NCI-H2196 treated with DMSO at 0.1 percent for 48 hours (cell line): ENCODE results near the gene NFIX.

Source experiments
- DNase-seq: peaks from one replicate; lab custom pipeline; 2025; ENCODE audit not compliant: unreplicated experiment; lab: John Stamatoyannopoulos, UW

The NFIX gene

GRCh38 chr19:13121551-13122274 lies 126.4 kb downstream of the NFIX start:
- DNase-seq: no peak

DNA sequence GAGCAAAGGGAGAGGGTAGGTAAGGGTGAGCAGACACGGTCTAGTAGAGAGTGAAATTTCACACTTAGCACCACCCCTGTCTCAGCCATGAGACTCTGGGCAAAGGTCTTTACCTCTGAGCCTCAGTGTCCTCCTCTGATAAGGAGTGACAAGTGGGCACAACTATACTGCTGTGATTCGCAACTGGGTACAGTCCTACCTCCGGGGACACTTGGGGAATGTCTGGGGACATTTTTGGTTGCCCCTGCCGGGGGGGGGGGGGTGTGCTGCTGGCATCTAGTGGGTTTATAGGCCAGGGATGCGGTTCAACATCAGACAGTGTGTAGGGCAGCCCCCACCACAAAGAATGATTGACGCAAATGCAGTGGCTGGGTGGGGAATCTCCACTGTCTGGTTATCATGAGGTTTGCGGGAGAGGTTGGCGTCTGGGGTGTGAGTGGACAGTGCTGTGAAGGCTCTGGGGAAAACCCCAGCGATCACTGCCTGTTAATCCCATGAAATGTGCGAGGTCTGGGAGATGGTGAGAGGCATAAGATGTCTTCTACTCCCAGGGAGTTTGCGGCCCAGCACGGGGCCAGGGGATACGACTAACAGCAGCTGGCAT lies 127.1 kb downstream of the NFIX start:
- no peak for DNase-seq

- DNase-seq: no peak
These were observed 128.0 kb downstream of the NFIX start for GRCh38 chr19:13122980-13123957.

GRCh38 chr19:13127051-13127450 lies 131.8 kb downstream of the NFIX start:
- no peak for DNase-seq

- DNase-seq: no peak
These were observed 132.7 kb downstream of the NFIX start for GRCh38 chr19:13127811-13128575.

- DNase-seq: no peak
These were observed 133.3 kb downstream of the NFIX start for GRCh38 chr19:13128583-13128982.

- DNase-seq: no peak
These were observed 134.1 kb downstream of the NFIX start for GRCh38 chr19:13129384-13129783.

- DNase-seq: no peak
These were observed 135.7 kb downstream of the NFIX start for GRCh38 chr19:13130886-13131490.

GRCh38 chr19:13132471-13133180 lies 137.4 kb downstream of the NFIX start:
- no peak for DNase-seq

GRCh38 chr19:13133241-13133870 lies 138.1 kb downstream of the NFIX start:
- no peak for DNase-seq

GRCh38 chr19:13134626-13135025 lies 139.4 kb downstream of the NFIX start:
- no peak for DNase-seq

DNA sequence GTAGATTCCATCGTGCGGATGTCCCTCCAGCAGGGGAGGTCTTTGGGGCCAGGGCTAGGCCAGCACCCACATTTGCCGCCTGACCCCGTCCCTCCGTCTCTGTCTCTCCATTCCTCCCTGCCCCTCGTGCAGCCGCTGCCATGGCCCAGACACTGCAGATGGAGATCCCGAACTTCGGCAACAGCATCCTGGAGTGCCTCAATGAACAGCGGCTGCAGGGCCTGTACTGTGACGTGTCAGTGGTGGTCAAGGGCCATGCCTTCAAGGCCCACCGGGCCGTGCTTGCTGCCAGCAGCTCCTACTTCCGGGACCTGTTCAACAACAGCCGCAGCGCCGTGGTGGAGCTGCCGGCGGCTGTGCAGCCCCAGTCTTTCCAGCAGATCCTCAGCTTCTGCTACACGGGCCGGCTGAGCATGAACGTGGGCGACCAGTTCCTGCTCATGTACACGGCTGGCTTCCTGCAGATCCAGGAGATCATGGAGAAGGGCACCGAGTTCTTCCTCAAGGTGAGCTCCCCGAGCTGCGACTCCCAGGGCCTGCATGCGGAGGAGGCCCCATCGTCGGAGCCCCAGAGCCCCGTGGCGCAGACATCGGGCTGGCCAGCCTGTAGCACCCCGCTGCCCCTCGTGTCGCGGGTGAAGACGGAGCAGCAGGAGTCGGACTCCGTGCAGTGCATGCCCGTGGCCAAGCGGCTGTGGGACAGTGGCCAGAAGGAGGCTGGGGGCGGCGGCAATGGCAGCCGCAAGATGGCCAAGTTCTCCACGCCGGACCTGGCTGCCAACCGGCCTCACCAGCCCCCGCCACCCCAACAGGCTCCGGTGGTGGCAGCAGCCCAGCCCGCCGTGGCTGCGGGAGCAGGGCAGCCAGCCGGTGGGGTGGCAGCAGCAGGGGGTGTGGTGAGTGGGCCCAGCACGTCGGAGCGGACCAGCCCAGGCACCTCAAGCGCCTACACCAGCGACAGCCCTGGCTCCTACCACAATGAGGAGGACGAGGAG lies 140.1 kb downstream of the NFIX start:
- DNase-seq: no peak

DNA sequence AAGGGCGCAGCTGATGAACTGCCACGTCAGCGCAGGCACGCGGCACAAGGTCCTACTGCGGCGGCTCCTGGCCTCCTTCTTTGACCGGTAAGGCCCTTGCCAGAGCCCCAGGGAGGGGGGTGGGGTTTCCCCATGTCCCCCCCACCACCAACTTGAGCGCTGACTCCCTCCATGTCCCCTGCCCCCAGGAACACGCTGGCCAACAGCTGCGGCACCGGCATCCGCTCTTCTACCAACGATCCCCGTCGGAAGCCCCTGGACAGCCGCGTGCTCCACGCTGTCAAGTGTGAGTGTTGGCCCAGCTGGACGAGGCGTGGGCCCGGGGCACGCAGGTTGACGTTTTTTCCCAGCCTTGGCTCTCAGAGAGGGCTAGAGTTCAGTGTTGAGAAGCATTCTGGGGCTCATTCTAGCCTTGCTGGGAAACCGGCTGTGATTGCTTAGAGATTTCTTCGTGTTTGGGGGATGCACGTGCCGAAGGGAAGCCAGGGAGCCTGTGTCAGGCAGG lies 142.1 kb downstream of the NFIX start:
- DNase-seq: no peak

- no peak for DNase-seq
These were observed 143.1 kb downstream of the NFIX start for GRCh38 chr19:13138171-13138915.

DNA sequence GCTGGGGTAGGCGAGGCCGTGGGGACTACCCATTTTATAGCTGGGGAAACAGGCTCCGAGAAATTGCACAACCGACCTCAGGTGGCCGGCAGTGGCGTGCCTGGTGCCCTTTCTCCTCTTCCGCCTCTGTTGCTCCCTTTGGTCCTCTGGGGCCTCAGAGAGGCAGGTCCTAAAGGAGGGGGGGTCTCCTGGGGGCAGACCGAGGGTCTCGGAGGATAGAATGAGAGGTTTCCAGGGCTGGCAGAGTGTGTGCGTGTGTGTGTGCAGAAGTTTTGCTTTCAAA lies 143.6 kb downstream of the NFIX start:
- no peak for DNase-seq

DNA sequence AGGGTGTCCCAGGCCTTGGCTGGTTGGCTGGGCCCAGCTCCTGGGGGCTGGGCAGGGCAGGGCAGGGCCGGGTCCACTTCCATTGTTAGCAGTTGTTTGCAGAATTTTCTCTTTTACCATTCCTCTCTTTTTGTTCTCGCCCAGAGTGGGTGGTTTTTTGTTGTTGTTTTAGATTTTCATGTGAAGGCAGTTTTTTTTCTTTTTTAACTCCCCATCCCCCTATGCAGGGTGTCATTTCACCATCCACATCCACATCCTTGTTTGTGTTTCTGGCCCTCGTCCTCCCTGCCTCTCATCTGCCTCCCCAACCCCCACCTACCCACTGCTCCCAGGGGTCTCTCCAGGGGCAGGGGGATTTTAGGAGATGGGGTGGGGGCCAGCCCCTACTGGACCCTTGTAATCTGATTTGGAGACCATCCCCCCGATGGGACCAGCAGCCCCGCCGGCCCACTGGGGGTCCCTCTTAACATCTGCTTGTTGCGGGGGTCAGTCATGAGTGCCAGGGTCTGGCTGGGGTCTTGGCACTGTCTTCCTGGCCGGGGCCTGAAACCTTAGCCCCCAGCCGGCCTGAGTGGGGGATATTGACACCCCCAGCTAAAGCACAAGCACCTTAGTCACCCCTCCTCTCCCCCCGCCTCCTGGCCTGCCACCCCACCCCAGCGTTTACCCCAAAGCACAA lies 144.5 kb downstream of the NFIX start:
- no peak for DNase-seq
